AG04449 (cell line): ENCODE results near the gene KCNJ12.
"Not testable (repeated sequence)": the region's sequence is repeated elsewhere in the genome, so short reads cannot be mapped to it uniquely, and the experiment has no call there.

Source experiments
- CTCF ChIA-PET: fragments of 350-600 bp; formaldehyde crosslinking; extraction: SDS; loops from one replicate; lab custom pipeline; 2021; ENCODE audit warnings: antibody characterized with exemption; lab: Yijun Ruan, JAX
- POLR2A ChIA-PET: fragments of 400-600, 350-600 bp; formaldehyde crosslinking; extraction: SDS; loops from one replicate; lab custom pipeline; 2020; ENCODE audit warnings: antibody characterized with exemption, inconsistent platforms; lab: Yijun Ruan, JAX
- DNase-seq: peaks from one replicate; pipeline ENCODE4 v3.0.0-alpha.2; 2010; ENCODE audit warnings: low read depth, low spot score
- H3K4me3 ChIP-seq: 2 replicates; pipeline ENCODE4 v1.5.1; 2011; ENCODE audit warnings: low read depth, mild to moderate bottlenecking, control low read depth, low read length

Gene KCNJ12

GRCh38 chr17:21409388-21409787, 33.2 kb downstream of the KCNJ12 start:
- DNase-seq, CTCF ChIA-PET, H3K4me3 ChIP-seq, POLR2A ChIA-PET: not testable (repeated sequence)

DNA sequence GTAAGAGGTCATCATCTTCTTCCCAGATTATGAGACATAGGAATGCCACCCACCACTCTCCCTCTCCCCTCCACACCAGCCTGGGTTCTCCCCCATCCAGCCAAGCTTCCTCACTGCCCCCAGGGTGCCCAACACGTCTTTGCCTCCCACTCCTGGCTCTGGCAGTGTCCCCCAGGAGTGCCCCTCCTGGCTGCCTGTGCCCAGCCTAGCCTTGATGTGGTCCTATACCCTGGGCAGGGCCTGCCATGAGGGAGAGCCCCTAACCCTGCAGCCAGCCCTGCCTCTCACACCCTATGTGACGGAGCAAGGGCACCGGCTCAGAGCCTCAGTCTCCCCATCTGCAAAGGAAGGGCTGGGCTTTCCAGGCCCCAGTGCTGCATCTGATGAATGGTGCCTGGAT, 33.8 kb downstream of the KCNJ12 start:
- POLR2A ChIA-PET, CTCF ChIA-PET: not testable (repeated sequence)

GRCh38 chr17:21410371-21410770, 34.2 kb downstream of the KCNJ12 start:
- POLR2A ChIA-PET, DNase-seq, H3K4me3 ChIP-seq, CTCF ChIA-PET: not testable (repeated sequence)

More for the DNA sequence above, 33.8 kb downstream of the KCNJ12 start:
- DNase-seq, H3K4me3 ChIP-seq: not testable (repeated sequence)

GRCh38 chr17:21410906-21411678, 34.9 kb downstream of the KCNJ12 start:
- H3K4me3 ChIP-seq, CTCF ChIA-PET, POLR2A ChIA-PET, DNase-seq: not testable (repeated sequence)

- CTCF ChIA-PET, POLR2A ChIA-PET, DNase-seq, H3K4me3 ChIP-seq: not testable (repeated sequence)
Observed at GRCh38 chr17:21411679-21412205, 35.6 kb downstream of the KCNJ12 start.

- POLR2A ChIA-PET, H3K4me3 ChIP-seq, CTCF ChIA-PET, DNase-seq: not testable (repeated sequence)
Observed at GRCh38 chr17:21412207-21412681, 36.1 kb downstream of the KCNJ12 start.

- POLR2A ChIA-PET, H3K4me3 ChIP-seq, CTCF ChIA-PET, DNase-seq: not testable (repeated sequence)
Observed at GRCh38 chr17:21413570-21414279, 37.6 kb downstream of the KCNJ12 start.

DNA sequence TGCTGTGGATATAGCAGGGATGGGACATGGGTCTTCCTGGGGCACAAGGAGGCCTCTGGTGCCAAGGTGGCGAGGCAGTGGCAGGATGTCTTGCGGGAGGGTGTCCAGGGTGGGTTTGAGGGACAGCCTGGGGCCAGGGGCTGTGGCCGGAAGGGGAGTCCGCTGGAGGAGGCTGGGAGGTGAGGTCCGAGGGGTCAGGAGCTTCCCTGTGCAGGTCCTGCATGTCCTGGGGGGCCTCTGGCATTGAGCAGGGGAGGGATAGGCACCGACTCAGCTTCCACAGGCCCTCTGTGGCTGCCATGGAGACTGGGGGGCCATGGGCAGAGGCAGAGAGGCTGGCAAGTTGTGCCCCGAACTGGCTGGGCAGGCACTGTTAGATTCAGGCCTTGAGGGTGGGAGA, 38.5 kb downstream of the KCNJ12 start:
- H3K4me3 ChIP-seq, DNase-seq, POLR2A ChIA-PET, CTCF ChIA-PET: not testable (repeated sequence)

- POLR2A ChIA-PET, H3K4me3 ChIP-seq, DNase-seq, CTCF ChIA-PET: not testable (repeated sequence)
Observed at GRCh38 chr17:21415166-21415990, 39.2 kb downstream of the KCNJ12 start.

GRCh38 chr17:21416471-21416981, 40.4 kb downstream of the KCNJ12 start:
- H3K4me3 ChIP-seq, DNase-seq, CTCF ChIA-PET, POLR2A ChIA-PET: not testable (repeated sequence)

DNA sequence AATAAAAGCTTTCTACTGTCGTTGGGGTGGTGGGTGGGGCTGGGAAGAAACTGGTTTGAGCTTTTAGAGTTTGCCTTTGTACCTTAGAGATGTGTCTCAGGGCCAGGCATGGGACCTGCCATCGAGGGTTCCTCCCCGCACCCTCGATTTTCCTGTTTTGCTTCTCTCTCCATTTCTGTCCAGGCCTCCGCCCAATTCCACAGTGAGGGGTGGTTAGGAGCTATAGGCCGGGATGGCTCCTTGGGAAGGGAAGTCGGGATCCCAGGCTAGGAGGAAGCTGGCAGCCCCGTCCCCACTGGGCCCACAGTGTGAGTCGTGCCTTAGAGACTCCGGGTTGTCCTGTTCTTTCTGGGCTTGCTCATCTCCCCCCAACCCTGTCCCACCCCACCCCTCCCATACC, 41.2 kb downstream of the KCNJ12 start:
- POLR2A ChIA-PET, CTCF ChIA-PET, H3K4me3 ChIP-seq, DNase-seq: not testable (repeated sequence)
